Liver (tissue), 9 donors: ENCODE results near the gene DONSON. TPM values are rescaled to one million over a fixed set of nuclear protein-coding genes. Genes with fewer than 3 reads are reported as not detected.
A peak's percentile ranks its signal among the peaks of the same experiment; 100 is the strongest.

Experiments
- DNase-seq: peaks from one replicate; pipeline ENCODE4 v3.0.0-alpha.2; 2017; ENCODE audit warnings: low spot score
- H3K27ac ChIP-seq, 2 donors: one replicate each; pipeline ENCODE4 v1.7.0; 2013; ENCODE audit warnings: inconsistent platforms in 2 of 2, low read length in 2 of 2, control low read depth in 1 of 2, low read depth in 1 of 2, mild to moderate bottlenecking in 1 of 2
- H3K27me3 ChIP-seq, 4 donors: one replicate each; pipeline versions ENCODE4 v1.6.1 to v1.7.0; 2013; ENCODE audit warnings: low read length in 3 of 4, inconsistent platforms in 1 of 4, mild to moderate bottlenecking in 1 of 4, moderate library complexity in 1 of 4; ENCODE audit not compliant: control insufficient read depth in 4 of 4, insufficient read depth in 4 of 4
- H3K36me3 ChIP-seq, 4 donors: one replicate each; pipeline versions ENCODE4 v1.6.1 to v1.7.0; 2013; ENCODE audit warnings: low read length in 3 of 4, mild to moderate bottlenecking in 3 of 4, low read depth in 1 of 4, moderate library complexity in 1 of 4; ENCODE audit not compliant: control insufficient read depth in 4 of 4, insufficient read depth in 3 of 4
- H3K4me1 ChIP-seq, 4 donors: one replicate each; pipeline versions ENCODE4 v1.6.1 to v1.7.0; 2013; ENCODE audit warnings: low read length in 3 of 4, mild to moderate bottlenecking in 3 of 4, moderate library complexity in 1 of 4; ENCODE audit not compliant: control insufficient read depth in 4 of 4, insufficient read depth in 4 of 4
- H3K4me3 ChIP-seq, 3 donors: one replicate each; pipeline versions ENCODE4 v1.6.1 to v1.7.0; 2013; ENCODE audit warnings: low read length in 3 of 3, control low read depth in 1 of 3, low read depth in 1 of 3, mild to moderate bottlenecking in 1 of 3
- H3K9ac ChIP-seq, 2 donors: one replicate each; pipeline ENCODE4 v1.7.0; 2013; ENCODE audit warnings: low read length in 2 of 2, mild to moderate bottlenecking in 2 of 2, moderate library complexity in 2 of 2, control low read depth in 1 of 2, low read depth in 1 of 2
- H3K9me3 ChIP-seq, 4 donors: one replicate each; pipeline versions ENCODE4 v1.6.1 to v1.7.0; 2013; ENCODE audit warnings: low read length in 3 of 4; ENCODE audit not compliant: control insufficient read depth in 4 of 4
- EGR1 ChIP-seq, 2 donors: IDR thresholded peaks; 2 replicates each; pipeline ENCODE4 v1.6.1; 2016 to 2018; ENCODE audit warnings: antibody characterized with exemption in 2 of 2, low read depth in 2 of 2
- FOXA1 ChIP-seq: IDR thresholded peaks from 2 replicates; pipeline ENCODE4 v1.6.1; 2016; ENCODE audit warnings: antibody characterized with exemption
- FOXA2 ChIP-seq: IDR thresholded peaks from 2 replicates; pipeline ENCODE4 v1.6.1; 2016; ENCODE audit warnings: antibody characterized with exemption
- GABPA ChIP-seq, 2 donors: IDR thresholded peaks in 1 of 2; conservative IDR thresholded peaks in 1 of 2; 2 replicates each; pipeline ENCODE4 v1.6.1; 2016; ENCODE audit warnings: antibody characterized with exemption in 2 of 2, mild to moderate bottlenecking in 1 of 2, moderate library complexity in 1 of 2
- HNF4A ChIP-seq, 2 donors: conservative IDR thresholded peaks; 2 replicates each; pipeline ENCODE4 v1.6.1; 2016; ENCODE audit warnings: antibody characterized with exemption in 2 of 2, mild to moderate bottlenecking in 2 of 2
- HNF4G ChIP-seq: IDR thresholded peaks from 2 replicates; pipeline ENCODE4 v1.6.1; 2016; ENCODE audit warnings: antibody characterized with exemption
- JUND ChIP-seq, 2 donors: IDR thresholded peaks; 2 replicates each; pipeline ENCODE4 v1.6.1; 2016; ENCODE audit warnings: antibody characterized with exemption in 2 of 2
- NR2F2 ChIP-seq: IDR thresholded peaks from 2 replicates; pipeline ENCODE4 v1.6.1; 2016; ENCODE audit warnings: antibody characterized with exemption
- RAD21 ChIP-seq, 2 donors: IDR thresholded peaks; 2 replicates each; pipeline ENCODE4 v1.6.1; 2016; ENCODE audit warnings: antibody characterized with exemption in 2 of 2, mild to moderate bottlenecking in 2 of 2
- RXRA ChIP-seq, 2 donors: IDR thresholded peaks; 2 replicates each; pipeline ENCODE4 v1.6.1; 2017 to 2018; ENCODE audit warnings: antibody characterized with exemption in 2 of 2, mild to moderate bottlenecking in 1 of 2
- SP1 ChIP-seq: IDR thresholded peaks from 2 replicates; pipeline ENCODE4 v1.6.1; 2018; ENCODE audit warnings: antibody characterized with exemption, mild to moderate bottlenecking
- TAF1 ChIP-seq: conservative IDR thresholded peaks from 2 replicates; pipeline ENCODE4 v1.6.1; 2016; ENCODE audit warnings: antibody characterized with exemption, mild to moderate bottlenecking
- YY1 ChIP-seq: IDR thresholded peaks from 2 replicates; pipeline ENCODE4 v1.6.1; 2016; ENCODE audit warnings: antibody characterized with exemption, mild to moderate bottlenecking
- WGBS: extraction: QIAGEN DNeasy Blood & Tissue Kit; methylation state at CpG from one replicate; pipeline ENCODE4 v1.1.7; 2013; 5-methylcytosine and 5-hydroxymethylcytosine counted together
- polyA plus RNA-seq, 2 donors: library from polyadenylated mRNA; stranded (reverse) in 1 of 2; unstranded in 1 of 2; fragments of 200-250 nt in 1 of 2; fragments of >200 nt in 1 of 2; fragmentation: Nextera tagmentation in 1 of 2; extraction: Ambion mirVana in 1 of 2; gene quantifications; one replicate each; pipeline versions ENCODE4 v1.2.1 to v1.2.3, GENCODE V29; 2013 to 2015
- total RNA-seq, 2 donors: library from RNA; depleted of rRNA; stranded (reverse); fragments of >200 nt; gene quantifications; one replicate each; pipeline ENCODE4 v1.2.3, GENCODE V29; 2014
- TF ChIP-seq, protein P1 (sequence below): IDR thresholded peaks from 2 replicates; pipeline ENCODE4 v1.6.1; 2016; ENCODE audit warnings: antibody characterized with exemption
- TF ChIP-seq, protein P2 (sequence below): IDR thresholded peaks from 2 replicates; pipeline ENCODE4 v1.6.1; 2016; ENCODE audit warnings: antibody characterized with exemption, mild to moderate bottlenecking
- TF ChIP-seq, protein P3 (sequence below): IDR thresholded peaks from 2 replicates; pipeline ENCODE4 v1.6.1; 2016; ENCODE audit warnings: antibody characterized with exemption
- TF ChIP-seq, protein P4 (sequence below): fragments of 150-350 bp; IDR thresholded peaks from 2 replicates; pipeline ENCODE4 v1.5.1; 2017; ENCODE audit warnings: improper control_type of control experiment, low read depth, low read length; ENCODE audit not compliant: missing input control
- TF ChIP-seq, protein P5 (sequence below): IDR thresholded peaks from 2 replicates; pipeline ENCODE4 v1.6.1; 2016; ENCODE audit warnings: antibody characterized with exemption
- donor health status: healthy.
- donor health status: healthy.
- donor health status: healthy.
- donor health status: healthy.
- donor health status: healthy.

The DONSON gene
- total and polyA plus RNA-seq, 4 donors: 4.8 to 22.6 (median 8.3) TPM

DNA sequence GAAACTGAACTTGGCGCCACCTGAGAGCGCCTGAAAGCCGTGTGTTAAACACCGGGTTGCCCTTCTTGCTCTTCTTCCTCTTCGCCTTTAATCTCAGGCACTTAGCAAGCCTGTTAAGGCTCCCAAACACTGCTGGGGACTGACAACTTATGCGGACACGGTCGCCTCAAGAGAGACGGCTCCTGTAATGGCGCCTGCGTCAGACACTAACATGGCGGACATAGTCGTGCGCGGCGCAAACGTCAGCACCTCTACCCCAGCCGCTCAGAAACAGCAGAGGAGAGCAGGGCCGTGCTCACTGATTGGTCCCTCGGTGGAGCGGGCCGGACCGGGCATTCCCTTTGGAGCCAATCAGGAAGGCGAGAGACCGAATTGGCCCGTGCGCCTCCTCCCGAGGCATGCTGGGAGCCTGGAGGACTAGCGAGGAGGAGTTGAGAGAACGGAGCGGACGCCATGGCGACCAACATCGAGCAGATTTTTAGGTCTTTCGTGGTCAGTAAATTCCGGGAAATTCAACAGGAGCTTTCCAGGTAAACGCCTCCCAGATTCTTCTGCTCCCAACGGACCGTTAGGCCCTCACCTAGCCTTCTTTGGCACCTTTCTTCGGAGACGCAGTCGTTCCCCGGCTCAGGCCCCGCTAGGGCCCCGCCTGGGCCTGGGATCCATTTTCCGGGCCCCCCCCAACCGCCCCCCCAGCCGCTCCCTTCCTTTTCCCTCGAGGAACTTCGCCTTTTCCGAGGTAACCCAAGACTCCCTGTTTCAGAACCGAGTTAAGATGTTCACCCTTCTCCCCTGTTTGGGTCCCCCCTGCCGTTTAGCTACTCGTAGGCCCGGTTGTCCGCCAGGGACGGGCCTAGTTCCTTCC lies 45.6 kb downstream of the DONSON start, which contains the start of gene SON:
Gene SON, plus strand, starts transcription at position 399 of the 865 bp plus-strand sequence. Its CDS starts 55 bp downstream, at position 454.
- Histone ChIP-seq H3K36me3 (peaks cover 0 to 12% (median 6%) of the 10 kb centered on the region in 4 donors), H3K27ac (peak within 1 kb of the TSS; percentile 99), H3K4me1 (peaks cover 3 to 37% (median 13%) of the 10 kb centered on the region in 4 donors), H3K27me3 (no peaks in the 10 kb centered on the region), H3K4me3 (peak within 1 kb of the TSS; percentile 90 to 98 (median 94)), H3K9ac (peak within 1 kb of the TSS; percentile 92 to 96), H3K9me3 (no peaks in the 10 kb centered on the region)
- peak; percentile 99 for TF ChIP-seq YY1
- peak; percentile 75 for TF ChIP-seq TAF1
- no peak for TF ChIP-seq NR2F2
- TF ChIP-seq SP1: peak; percentile 84
- peak in 1 of 2 donors; percentile 20 for TF ChIP-seq RXRA (IDR thresholded peaks at IDR 0.05)
- peak in 1 of 2 donors; percentile 49 for TF ChIP-seq JUND (IDR thresholded peaks at IDR 0.05)
- TF ChIP-seq FOXA2: no peak
- no peak for TF ChIP-seq EGR1 (IDR thresholded peaks at IDR 0.05; ENCODE audit: low read depth in 2 of 2)
- TF ChIP-seq, protein P1, sequence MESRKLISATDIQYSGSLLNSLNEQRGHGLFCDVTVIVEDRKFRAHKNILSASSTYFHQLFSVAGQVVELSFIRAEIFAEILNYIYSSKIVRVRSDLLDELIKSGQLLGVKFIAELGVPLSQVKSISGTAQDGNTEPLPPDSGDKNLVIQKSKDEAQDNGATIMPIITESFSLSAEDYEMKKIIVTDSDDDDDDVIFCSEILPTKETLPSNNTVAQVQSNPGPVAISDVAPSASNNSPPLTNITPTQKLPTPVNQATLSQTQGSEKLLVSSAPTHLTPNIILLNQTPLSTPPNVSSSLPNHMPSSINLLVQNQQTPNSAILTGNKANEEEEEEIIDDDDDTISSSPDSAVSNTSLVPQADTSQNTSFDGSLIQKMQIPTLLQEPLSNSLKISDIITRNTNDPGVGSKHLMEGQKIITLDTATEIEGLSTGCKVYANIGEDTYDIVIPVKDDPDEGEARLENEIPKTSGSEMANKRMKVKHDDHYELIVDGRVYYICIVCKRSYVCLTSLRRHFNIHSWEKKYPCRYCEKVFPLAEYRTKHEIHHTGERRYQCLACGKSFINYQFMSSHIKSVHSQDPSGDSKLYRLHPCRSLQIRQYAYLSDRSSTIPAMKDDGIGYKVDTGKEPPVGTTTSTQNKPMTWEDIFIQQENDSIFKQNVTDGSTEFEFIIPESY: peak; percentile 26
- TF ChIP-seq, protein P2, sequence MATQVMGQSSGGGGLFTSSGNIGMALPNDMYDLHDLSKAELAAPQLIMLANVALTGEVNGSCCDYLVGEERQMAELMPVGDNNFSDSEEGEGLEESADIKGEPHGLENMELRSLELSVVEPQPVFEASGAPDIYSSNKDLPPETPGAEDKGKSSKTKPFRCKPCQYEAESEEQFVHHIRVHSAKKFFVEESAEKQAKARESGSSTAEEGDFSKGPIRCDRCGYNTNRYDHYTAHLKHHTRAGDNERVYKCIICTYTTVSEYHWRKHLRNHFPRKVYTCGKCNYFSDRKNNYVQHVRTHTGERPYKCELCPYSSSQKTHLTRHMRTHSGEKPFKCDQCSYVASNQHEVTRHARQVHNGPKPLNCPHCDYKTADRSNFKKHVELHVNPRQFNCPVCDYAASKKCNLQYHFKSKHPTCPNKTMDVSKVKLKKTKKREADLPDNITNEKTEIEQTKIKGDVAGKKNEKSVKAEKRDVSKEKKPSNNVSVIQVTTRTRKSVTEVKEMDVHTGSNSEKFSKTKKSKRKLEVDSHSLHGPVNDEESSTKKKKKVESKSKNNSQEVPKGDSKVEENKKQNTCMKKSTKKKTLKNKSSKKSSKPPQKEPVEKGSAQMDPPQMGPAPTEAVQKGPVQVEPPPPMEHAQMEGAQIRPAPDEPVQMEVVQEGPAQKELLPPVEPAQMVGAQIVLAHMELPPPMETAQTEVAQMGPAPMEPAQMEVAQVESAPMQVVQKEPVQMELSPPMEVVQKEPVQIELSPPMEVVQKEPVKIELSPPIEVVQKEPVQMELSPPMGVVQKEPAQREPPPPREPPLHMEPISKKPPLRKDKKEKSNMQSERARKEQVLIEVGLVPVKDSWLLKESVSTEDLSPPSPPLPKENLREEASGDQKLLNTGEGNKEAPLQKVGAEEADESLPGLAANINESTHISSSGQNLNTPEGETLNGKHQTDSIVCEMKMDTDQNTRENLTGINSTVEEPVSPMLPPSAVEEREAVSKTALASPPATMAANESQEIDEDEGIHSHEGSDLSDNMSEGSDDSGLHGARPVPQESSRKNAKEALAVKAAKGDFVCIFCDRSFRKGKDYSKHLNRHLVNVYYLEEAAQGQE: peak; percentile 93
- TF ChIP-seq RAD21 (IDR thresholded peaks at IDR 0.05): no peak
- TF ChIP-seq, protein P3, sequence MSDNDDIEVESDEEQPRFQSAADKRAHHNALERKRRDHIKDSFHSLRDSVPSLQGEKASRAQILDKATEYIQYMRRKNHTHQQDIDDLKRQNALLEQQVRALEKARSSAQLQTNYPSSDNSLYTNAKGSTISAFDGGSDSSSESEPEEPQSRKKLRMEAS: peak; percentile 47
- no peak for TF ChIP-seq FOXA1
- TF ChIP-seq, protein P4, sequence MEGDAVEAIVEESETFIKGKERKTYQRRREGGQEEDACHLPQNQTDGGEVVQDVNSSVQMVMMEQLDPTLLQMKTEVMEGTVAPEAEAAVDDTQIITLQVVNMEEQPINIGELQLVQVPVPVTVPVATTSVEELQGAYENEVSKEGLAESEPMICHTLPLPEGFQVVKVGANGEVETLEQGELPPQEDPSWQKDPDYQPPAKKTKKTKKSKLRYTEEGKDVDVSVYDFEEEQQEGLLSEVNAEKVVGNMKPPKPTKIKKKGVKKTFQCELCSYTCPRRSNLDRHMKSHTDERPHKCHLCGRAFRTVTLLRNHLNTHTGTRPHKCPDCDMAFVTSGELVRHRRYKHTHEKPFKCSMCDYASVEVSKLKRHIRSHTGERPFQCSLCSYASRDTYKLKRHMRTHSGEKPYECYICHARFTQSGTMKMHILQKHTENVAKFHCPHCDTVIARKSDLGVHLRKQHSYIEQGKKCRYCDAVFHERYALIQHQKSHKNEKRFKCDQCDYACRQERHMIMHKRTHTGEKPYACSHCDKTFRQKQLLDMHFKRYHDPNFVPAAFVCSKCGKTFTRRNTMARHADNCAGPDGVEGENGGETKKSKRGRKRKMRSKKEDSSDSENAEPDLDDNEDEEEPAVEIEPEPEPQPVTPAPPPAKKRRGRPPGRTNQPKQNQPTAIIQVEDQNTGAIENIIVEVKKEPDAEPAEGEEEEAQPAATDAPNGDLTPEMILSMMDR: no peak
- no peak for TF ChIP-seq HNF4A (conservative IDR thresholded peaks at IDR 0.05)
- no peak for TF ChIP-seq HNF4G
- TF ChIP-seq GABPA (IDR thresholded peaks at IDR 0.05 in 1 of 2, conservative IDR thresholded peaks at IDR 0.05 in 1 of 2): peak in 1 of 2 donors; percentile 38
- TF ChIP-seq, protein P5, sequence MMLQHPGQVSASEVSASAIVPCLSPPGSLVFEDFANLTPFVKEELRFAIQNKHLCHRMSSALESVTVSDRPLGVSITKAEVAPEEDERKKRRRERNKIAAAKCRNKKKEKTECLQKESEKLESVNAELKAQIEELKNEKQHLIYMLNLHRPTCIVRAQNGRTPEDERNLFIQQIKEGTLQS: peak; percentile 26
- WGBS: under 1% methylated on average over 56 of the region's 57 CpGs
- peak; percentile 96 for DNase-seq
